GM21723 (cell line): ENCODE data around the gene CSRP3.

Experiments used
- ATAC-seq: cut with Tn5 transposase; IDR thresholded peaks from one replicate; pipeline ENCODE4 v1.9.1; 2021; ENCODE audit warnings: mild to moderate bottlenecking, moderate library complexity; ENCODE audit not compliant: unreplicated experiment

CSRP3 gene

DNA sequence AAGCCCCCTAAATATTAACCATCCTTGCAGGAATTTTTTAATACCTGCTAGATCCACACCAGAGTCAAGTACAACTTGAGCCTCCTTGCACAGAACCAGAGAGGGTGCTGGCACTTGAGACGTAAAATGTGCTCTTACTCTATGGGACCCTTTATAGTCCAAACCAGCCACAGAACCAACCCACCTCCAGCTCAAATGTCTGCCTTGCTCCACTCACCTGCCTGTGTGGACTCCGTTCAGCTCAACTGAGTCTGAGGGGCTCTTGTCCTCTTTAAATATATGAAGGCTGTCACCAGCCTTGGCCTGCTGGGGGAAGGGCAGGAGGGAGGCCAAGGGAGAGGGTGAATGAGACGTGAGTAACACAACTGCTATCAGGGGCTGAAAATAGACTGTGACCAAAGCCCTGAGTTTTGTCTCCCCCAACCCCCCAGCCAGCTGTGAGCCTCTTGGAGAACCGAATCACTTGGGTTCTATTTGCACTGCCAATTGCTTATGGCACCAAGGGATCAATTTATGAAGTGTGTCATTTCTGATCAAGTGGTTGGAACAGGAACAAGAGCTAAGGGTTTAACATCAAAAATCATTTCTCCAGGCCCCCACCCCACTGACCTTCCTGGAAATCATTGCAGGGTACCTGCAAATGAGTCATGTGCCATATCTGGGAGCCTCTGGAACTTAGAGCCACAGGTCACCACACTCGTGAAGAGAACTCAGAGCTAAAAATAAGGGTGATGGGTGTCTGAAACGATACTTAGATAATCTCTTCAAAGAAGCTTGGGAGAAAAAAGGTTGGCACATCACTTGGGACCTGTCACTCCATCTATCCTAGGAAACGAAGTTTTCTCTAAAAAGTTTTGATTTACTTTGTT lies at the start of gene CSRP3:
TSS of gene CSRP3 (minus strand) at position 247 of the 869 bp plus-strand sequence. CDS start 9,535 bp downstream, outside the sequence.
- ATAC-seq, result no peak

- no peak for ATAC-seq
These were observed 49.8 kb upstream of the CSRP3 start for GRCh38 chr11:19251577-19251976.

DNA sequence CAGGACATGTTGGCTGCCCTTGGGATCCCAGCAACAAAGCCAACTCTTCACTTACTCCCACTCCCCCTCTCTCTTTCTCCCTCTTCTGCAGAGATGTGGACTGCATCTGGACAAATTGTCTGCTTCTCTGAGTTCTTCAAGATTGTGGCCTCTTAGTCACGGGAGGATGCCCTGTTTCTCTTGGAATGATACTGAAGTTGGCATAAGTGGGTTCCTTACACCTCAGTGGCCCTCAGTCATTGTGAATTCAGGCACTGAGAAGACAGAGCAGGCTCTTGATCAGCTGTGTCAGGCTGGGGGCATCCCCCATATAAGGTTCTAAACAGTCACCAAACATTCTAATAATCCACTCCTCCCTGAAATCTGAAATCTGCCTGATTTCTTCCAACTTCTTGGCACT lies 45.0 kb upstream of the CSRP3 start:
- ATAC-seq, result no peak

DNA sequence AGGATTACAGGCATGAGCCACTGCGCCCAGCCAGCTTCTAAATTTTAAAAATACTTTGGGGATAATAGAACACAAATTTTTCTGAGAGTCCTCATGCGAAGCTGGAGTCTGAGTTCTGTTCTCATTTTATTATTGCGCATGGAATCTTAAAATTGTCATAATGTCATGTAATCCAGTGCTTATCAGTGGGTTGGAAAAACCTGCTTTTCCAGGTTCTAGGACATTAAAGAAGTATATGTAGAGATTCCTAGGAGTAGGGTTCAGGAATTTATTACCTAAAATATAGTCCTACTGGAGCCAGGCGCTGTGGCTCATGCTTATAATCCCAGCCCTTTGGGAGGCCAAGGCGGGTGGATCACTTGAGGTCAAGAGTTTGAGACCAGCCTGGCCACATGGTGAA lies 43.6 kb upstream of the CSRP3 start:
- no peak for ATAC-seq

DNA sequence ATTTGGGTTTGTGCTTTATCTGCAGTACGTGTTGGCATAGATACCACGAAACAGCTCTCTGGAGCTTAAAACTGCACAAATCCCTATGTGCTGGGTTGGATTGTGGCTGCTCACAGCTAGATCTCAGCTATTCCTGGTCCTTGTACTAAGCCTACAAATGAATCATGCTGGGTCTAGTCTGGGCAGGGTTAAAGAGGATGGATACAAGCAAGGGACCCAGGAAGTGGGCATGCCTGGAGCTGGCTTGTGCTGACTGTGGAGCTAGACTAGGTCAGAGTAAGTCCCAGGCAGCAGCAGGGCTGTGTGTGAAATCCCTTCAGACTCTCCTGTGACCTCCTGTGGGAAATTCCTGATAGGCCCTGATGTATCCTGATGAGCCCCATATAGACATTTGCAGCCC lies 42.8 kb upstream of the CSRP3 start:
- ATAC-seq, result no peak

DNA sequence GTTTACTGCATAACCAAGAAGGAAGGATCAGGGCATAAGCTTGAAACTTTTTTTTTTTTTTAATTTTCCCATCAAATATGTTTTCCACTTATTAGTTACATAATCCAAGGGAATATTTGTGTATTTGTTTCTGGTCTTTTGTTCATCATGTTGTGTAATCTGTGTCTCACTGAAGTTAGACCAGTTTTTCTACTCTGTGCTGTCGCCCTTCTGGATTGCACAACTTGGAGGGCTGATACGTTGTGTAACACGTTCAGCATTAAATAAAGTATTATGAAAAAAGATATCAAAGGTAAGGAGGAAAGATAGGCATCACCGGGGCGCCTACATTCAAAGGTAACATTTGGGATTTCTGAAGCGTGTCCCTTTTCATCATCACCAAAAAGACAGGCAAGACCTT lies 42.3 kb upstream of the CSRP3 start:
- no peak for ATAC-seq

DNA sequence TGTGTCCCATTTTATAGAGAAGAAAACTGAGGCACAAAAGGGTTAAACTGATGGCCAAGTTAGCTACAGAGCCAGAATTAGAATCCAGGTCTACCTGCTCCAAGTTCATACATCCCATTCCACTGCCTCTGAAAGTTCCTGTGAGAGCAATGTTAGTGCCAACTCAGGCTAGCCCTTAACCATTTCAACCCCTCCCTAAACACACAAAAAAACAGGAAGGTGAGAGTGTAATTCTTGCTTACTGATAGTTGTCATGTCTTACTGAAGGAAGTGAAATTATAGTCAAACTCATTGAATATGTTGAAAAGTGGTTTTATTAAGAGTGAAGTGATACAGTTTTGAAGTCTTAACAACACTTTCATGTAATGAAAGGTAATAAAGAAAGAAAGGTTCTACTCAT lies 41.8 kb upstream of the CSRP3 start:
- ATAC-seq, result no peak

GRCh38 chr11:19243143-19243542 lies 41.4 kb upstream of the CSRP3 start:
- ATAC-seq, result no peak

- ATAC-seq, result no peak
These were observed 40.6 kb upstream of the CSRP3 start for GRCh38 chr11:19242179-19242932.

- ATAC-seq, result peak; percentile 49
These were observed 39.7 kb upstream of the CSRP3 start for GRCh38 chr11:19241260-19242178.

DNA sequence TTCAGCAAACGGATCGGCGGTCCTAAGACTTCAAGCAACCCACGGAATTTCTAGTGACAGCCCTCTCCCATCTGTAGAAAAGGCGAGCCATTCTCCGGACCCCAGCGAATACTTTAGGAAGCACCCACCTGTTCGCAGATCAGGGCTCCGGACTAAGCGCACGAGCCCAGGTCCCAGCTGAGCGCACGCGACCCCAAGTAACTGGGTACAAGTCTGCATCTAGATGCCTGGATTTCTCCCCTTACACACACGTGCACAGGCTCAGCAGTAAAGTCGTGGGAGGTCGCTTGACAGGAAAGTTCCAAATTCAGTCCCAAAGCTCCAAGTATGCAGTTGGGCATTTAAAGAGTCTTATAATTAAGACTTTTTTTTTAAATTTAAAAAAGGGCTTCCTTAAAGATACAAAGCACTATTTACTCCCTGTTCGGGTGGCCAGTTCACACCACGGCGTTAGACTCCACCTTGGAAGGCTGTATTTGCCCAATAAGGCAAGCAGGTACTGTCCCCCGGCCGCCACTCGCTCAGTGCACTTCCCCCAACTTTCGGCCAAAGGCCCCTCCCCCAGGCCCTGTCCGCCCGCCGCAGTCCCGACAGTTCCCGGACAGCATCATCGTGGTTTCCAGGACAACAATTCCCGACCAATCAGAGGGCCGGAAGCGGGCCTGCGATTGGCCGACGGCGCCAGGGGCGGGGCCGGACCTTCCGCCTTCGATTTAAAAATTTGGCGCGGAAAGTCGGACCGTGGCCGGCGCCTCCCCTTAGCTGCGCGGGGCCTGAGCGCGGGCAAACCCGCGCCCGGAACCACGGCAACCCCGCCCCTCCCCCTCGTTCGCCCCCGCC lies 38.9 kb upstream of the CSRP3 start, which contains the start of gene E2F8:
TSS of gene E2F8 (minus strand) at position 526 of the 840 bp plus-strand sequence. CDS start 824 bp downstream, outside the sequence.
- peak; percentile 87 for ATAC-seq

DNA sequence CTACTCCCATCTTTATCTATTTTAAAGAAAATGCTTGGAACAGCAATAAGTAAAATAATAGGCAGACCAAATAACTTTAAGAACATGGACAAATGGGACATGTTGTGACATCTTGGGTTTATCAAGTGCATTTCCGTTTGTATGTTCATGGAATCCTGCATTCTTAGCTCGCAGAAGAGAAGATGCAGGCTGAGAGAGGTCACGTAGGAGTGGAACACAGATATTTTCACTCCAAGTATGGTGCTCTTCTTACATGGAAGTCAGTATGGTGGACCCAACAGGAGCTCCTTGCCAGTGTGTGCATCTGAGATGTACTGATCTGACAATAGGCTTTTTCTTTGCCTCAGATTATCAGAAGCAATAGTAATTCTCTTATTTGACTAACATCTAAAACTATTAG lies 37.3 kb upstream of the CSRP3 start:
- no peak for ATAC-seq

GRCh38 chr11:19237813-19238212 lies 36.0 kb upstream of the CSRP3 start:
- ATAC-seq, result no peak

GRCh38 chr11:19237381-19237780 lies 35.6 kb upstream of the CSRP3 start:
- no peak for ATAC-seq

DNA sequence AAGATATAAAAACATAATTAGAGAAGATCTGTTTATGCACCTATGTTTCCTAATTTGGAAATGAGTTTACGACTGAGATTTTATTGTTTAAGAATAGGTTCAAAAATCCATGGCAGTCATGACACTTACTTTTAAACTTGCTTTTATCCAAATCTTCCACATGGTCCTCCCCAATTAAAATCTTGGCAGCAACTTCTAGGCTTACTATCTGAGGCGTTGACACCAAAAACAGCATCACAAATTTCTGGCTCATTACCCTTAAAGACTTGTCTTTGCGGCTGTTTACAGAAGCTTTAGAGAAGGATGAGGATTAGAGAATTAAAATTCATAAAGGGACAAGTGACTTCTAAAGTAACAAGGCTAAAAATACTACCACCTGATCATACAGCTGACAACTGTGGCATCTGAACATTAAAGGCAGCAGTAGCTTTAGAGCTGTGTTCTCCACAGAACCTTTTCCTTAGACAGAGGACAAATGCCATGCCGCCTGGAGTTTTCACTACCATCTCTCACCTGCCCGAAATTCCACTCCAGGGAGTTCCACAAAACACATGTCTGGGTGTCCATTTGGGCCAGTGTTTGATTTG lies 32.5 kb upstream of the CSRP3 start:
- no peak for ATAC-seq

- ATAC-seq, result no peak
These were observed 31.2 kb upstream of the CSRP3 start for GRCh38 chr11:19232910-19233503.

DNA sequence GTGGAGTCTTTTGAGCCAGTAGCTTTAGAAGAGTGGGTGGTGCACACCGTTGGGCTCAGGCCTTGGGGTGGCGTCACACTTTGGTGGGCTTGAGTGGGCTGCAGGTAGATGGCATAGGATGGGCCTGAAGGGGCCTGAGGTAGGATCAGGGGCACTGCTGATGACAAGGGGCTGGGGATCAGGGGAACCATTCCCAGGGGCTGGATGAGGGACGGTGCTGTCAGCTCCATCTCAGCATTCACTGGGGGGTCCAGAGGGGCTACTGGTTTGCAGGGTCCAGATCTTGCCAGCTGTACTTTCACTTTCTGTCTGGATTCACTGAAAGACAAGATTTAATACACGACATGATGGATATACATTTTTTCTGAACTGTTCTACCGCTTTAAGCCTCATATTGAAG lies 27.9 kb upstream of the CSRP3 start:
- no peak for ATAC-seq

DNA sequence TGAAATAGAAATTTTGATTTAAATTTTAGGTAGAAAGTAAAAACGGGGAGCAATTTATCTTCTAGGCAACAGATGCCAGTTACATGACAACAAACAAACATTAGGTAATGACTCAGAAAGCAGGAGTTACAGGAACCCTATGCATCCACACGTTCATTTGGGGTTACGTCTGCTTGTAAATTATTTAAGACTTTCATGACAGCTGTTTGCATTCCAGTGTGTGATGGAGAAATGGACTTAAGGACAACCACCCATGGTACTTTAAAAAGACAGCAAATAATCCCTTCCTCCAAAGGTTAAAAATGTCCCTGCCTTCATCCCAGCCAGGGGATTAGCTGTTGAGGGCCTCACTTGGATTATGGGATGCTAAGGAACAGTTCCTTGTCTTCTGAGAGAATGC lies 27.2 kb upstream of the CSRP3 start:
- no peak for ATAC-seq
